DOHH2 (cell line): ENCODE measurements around the gene XKR8.
A peak's percentile ranks its signal among the peaks of the same experiment; 100 is the strongest.

Source experiments
- CTCF ChIP-seq: fragments of 200-600 bp; sonication (generic); IDR thresholded peaks from one replicate; pipeline ENCODE4 v1.5.1; 2014; ENCODE audit warnings: antibody characterized with exemption, mild to moderate bottlenecking, low read depth, low read length; ENCODE audit not compliant: poor library complexity, severe bottlenecking
- EZH2phosphoT487 ChIP-seq: fragments of 200-600 bp; sonication (generic); IDR thresholded peaks from 2 replicates; pipeline ENCODE4 v1.6.1; 2017; ENCODE audit warnings: borderline replicate concordance, mild to moderate bottlenecking, antibody characterized with exemption, low read length, moderate library complexity, mixed read lengths

DNA sequence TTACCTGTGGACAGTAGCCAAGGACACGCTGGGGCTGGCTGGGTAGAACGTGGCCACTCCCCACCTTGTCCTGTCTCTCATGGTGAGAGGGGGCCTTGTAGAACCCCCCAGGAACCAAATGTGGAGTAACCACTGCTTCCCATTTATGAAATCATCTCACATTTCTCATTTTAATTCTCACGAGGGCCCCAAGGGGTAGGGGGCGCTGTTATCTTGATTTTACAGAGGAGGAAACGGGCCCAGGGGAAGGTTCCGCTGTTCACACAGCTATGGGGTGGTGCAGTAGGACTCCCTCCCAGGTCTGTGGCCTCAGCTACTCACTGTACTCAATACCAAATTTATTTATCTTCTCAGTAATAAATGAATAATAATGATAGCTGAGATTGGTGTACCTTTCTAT, 19.5 kb upstream of the XKR8 start:
- no peak for TF ChIP-seq EZH2phosphoT487
- peak; percentile 79 for TF ChIP-seq CTCF
